ENCODE measurements around the gene B4GALT6. TPM values are rescaled to one million over a fixed set of nuclear protein-coding genes. Genes with fewer than 3 reads are reported as not detected.

Gene B4GALT6
- total and polyA plus RNA-seq, 2 of the 8 experiments (the other 6 are each of a cell fraction or from before 2014, with no cell fraction given): 6.3 to 41.5 TPM

DNA sequence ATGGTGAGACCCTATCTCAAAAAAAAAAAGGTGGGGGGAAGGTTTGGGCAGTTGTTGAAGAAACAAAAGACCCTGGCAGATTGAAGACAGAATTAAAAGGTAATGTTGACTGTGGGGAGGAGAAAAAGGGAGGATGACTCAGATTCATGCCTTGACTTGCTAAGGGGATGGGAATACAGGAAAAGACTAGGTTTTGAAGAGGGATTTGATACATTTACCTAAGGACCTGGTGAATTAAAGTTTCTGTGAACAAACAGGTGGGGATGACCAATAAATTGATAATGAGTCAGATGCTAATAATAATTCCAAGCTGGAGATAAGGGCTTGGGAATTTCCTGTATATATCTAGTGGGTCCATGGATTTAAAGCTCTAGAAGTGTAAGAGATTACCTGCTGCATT lies 65.1 kb downstream of the B4GALT6 start (continued):
- no peak for TF ChIP-seq GTF2F1 (IDR thresholded peaks at IDR 0.05; ENCODE audit: borderline replicate concordance, low read depth, low read length)
- no peak for TF ChIP-seq TBP (IDR thresholded peaks at IDR 0.05; ENCODE audit: low read depth, low read length)
- no peak for TF ChIP-seq CBX8 (IDR thresholded peaks at IDR 0.05; ENCODE audit: borderline replicate concordance, low read depth, low read length)
- TF ChIP-seq YY1 (IDR thresholded peaks at IDR 0.05; ENCODE audit: low read depth, low read length): no peak
- TF ChIP-seq FOSL1 (IDR thresholded peaks at IDR 0.05; ENCODE audit: insufficient read depth, low read depth, low read length): no peak
- TF ChIP-seq TCF12 (IDR thresholded peaks at IDR 0.05; ENCODE audit: low read depth, low read length): no peak
- TF ChIP-seq KDM5A (IDR thresholded peaks at IDR 0.05; ENCODE audit: low read length): no peak
- no peak for TF ChIP-seq CEBPB (IDR thresholded peaks at IDR 0.05; ENCODE audit: low read depth, low read length)
- TF ChIP-seq SP4 (IDR thresholded peaks at IDR 0.05; ENCODE audit: low read length): no peak
- TF ChIP-seq KDM1A (IDR thresholded peaks at IDR 0.05; ENCODE audit: borderline replicate concordance, low read length): no peak
- no peak for TF ChIP-seq JUN (IDR thresholded peaks at IDR 0.05; ENCODE audit: low read depth, low read length)

All from H1 (cell line).